HL-60/S4 treated with retinoic acid at 250 ng/mL for 4 days and 3 days (cell line): ENCODE data around the gene CNGA3.
"Not testable (repeated sequence)": the region's sequence is repeated elsewhere in the genome, so short reads cannot be mapped to it uniquely, and the experiment has no call there.

Experiments
- in situ Hi-C: fragments of 300-500 bp; cut with MboI; formaldehyde crosslinking; loops from 2 replicates; pipeline ENCODE4 v1.7.0; 2022; ENCODE audit warnings: low sequenced_read_pairs

CNGA3 gene

GRCh38 chr2:98435670-98436069 is 89.4 kb downstream of the CNGA3 start:
- in situ Hi-C loops: not testable (repeated sequence)

- in situ Hi-C loops: no loop called here
Measured at GRCh38 chr2:98436734-98437133, 90.5 kb downstream of the CNGA3 start.

DNA sequence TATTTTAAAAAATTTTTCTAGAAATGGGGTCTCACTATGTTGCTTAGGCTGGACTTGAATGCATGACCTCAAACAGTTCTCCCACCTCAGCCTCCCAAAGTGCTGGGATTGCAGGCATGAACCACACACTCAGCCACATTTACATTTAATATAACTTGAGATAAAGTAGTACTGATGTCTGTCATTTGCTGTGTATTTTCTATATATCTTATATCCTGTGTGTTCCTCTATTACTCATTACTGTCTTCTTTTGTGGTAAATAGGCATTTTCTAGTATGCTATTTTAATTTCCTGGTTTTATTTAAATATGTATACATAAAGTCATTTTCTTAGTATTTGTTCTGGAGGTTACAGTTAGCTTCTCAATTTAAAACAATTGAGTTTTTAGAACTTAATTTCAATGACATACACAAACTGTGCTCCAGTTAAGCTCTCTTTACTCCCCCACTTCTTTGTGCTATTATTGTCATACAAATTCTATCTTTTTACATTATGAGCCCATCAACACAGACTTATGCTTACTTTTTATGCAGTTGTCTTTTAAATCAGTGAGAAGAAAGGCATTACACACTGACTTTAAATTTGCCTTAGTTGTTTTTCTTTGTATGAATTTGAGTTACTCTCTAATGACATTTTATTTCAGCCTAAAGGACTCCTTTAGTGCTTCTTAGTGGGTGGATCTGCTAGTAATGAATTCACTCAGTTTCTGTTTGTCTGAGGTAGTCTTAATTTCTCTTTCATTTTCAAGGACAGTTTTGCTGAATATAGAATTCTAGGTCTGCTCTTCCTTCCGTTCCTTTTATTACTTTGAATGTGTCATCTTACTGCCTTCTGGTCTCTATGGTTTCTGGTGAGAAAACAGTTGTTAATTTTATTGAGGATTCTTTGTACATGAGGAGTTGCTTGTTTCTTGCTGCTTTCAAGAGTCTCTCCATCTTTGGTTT is 92.2 kb downstream of the CNGA3 start:
- in situ Hi-C loops: no loop called here

DNA sequence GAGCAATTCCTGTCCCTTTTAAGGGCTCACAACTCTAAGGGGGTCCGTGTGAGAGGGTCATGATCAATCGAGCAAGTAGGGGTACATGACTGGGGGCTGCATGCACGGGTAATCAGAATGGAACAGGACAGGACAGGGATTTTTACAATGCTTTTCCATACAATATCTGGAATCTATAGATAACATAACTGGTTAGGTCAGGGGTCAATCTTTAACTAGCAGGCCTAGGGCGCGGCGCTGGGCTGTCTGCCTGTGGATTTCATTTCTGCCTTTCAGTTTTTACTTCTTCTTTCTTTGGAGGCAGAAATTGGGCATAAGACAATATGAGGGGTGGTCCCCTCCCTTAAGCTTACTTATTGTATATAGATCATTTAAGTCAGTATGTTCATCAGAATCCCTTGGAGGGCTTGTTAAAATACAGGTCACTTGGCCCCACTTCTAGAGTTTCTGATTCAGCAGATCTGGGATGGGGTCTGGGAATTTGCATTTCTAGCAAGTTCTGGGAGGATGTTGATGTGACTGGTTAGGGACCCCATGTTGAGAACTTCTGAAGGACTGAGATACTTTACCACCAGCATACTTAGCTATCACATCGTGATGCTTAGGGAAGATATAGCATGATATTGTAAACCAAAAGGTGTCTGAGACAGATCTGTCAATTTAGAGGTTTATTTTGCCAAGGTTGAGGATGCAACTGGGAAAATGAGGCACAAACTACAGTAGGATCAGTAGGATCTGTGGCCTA is 95.6 kb downstream of the CNGA3 start:
- in situ Hi-C loops: no loop called here

DNA sequence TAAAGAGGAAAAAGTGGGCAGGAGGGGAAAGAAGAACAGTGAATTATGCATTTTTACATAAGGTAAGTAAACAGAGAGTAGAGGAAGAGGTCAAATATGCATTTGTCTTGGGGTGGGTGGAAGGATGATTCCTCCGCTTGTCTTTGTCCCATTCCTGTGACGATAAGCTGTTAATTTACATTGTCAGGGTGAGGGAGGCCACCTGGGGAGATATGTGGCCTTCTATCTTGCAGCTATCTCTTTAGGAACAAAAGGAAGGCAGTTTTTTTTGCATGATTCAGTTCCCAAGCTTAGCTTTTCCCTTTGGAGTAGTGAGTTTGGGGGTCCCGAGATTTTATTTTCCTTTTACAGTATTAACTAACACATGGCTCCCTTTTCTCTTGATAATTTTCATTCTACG is 96.2 kb downstream of the CNGA3 start:
- in situ Hi-C loops: no loop called here

DNA sequence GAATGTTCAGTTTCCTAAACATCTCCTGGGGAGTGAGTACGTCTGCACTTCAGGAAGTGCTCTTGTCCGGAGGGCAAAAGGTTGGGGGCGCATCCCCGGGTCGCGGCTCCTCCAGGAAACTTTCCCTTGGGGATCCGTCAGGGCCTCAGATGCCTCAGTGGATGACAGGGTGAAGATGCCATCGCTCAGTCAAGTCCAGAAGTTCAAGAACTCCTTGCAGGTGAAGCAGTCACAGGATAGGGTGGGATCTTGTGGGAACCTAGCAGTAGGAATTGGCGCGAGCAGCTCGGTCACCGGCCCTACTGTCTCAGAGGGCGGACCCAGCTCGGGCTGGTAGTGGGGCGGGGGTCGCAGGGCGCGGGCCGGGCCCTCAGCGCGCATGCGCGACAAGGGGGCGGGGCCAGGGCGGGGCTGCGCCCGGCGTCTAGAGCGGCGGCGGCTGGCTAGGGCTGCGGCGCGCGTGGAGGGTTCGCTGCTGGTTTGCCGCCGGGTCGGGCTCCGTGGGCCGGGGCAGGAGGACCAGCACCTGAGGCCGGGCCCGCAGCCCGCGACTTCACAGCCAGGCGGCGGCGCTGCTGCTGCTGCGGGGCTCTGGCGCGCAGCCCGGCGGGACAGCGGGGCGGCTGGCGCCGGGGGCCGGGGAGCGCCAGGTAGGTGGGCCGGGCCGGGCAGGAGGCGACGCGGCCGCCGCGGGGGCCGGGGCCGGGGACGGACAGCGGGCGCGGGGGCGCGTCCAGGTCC is 98.3 kb downstream of the CNGA3 start, which contains the start of gene INPP4A:
INPP4A (plus strand) TSS at position 423 of the 741 bp plus-strand sequence. CDS start 75,191 bp downstream, outside the sequence.
- in situ Hi-C loops: no loop called here

DNA sequence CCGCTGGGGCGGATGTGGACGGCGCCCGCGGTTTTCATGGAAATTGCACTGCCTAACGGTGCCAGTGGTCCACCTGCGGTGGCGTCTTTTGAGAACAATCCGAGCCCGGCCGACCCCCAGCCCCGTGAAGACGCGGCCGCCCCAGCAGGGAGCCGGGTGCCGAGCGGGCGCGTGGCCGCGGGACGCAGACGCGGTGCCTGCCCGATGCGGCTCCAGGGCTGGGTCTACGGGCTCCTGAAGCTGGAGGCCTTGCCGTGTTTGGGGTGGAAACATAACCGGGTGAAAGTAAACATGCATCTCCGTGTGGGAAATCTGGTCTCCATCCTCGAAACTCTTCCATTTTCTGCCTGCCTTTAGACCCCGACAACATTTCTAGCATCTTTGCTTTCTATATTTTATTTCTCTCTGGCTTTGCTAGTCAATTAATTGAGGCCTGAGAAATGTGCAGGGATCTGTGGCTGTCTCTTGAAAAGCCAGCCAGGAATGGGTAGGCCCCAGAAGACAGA is 99.0 kb downstream of the CNGA3 start:
- in situ Hi-C loops: no loop called here

GRCh38 chr2:98445683-98446581 is 99.7 kb downstream of the CNGA3 start:
- in situ Hi-C loops: no loop called here

GRCh38 chr2:98446850-98447249 is 100.6 kb downstream of the CNGA3 start:
- in situ Hi-C loops: no loop called here
